HepG2 (cell line): ENCODE measurements around the gene TFF1. TPM values are rescaled to one million over a fixed set of nuclear protein-coding genes. Genes with fewer than 3 reads are reported as not detected.

Experiments used
- ATAC-seq: fragments of 200-7000 bp; cut with Tn5 transposase; 3 replicates; pipeline ENCODE4 v1.9.1; 2020; ENCODE audit warnings: mild to moderate bottlenecking, moderate library complexity
- BruUV-seq: library from RNA; stranded (reverse); fragments of 400-500 nt; replicated peaks from 2 replicates; lab custom pipeline; 2021; lab: Mats Ljungman, UMichigan
- CTCF ChIA-PET: fragments of 300-600 bp; formaldehyde crosslinking; extraction: SDS; loops from one replicate; lab custom pipeline; 2021; ENCODE audit warnings: low total read pairs, inconsistent platforms, low intra/inter-chr PET ratio; lab: Yijun Ruan, JAX
- POLR2A ChIA-PET: fragments of 350-600 bp; sonication (Branson Sonifier 250); formaldehyde crosslinking; loops from one replicate; lab custom pipeline; 2020; ENCODE audit warnings: antibody characterized with exemption, inconsistent platforms; lab: Yijun Ruan, JAX
- DNase-seq: peaks from one replicate; pipeline ENCODE4 v3.0.0-alpha.2; 2015; ENCODE audit warnings: low spot score
- FAIRE-seq: peaks from 3 replicates; lab custom pipeline; 2011; peaks lifted over from hg19 to GRCh38; lab: Jason Lieb, UNC
- H2AFZ ChIP-seq: one replicate; pipeline ENCODE4 v1.6.1; 2011; ENCODE audit warnings: low read length, inconsistent platforms
- H3K27ac ChIP-seq: fragments of 300-600 bp; 3 replicates; pipeline ENCODE4 v1.8.0; 2011; ENCODE audit warnings: mixed run types, mild to moderate bottlenecking, mixed read lengths, low read length, inconsistent platforms; ENCODE audit not compliant: insufficient read depth; ENCODE audit errors: extremely low read length
- H3K27me3 ChIP-seq, 2 experiments: fragments of 200-600 bp in 1 of 2; 2 replicates in 1 of 2; 3 replicates in 1 of 2; pipeline versions ENCODE4 v1.6.0 to v1.8.0; 2011; ENCODE audit warnings: low read length in 2 of 2, mild to moderate bottlenecking in 2 of 2, moderate library complexity in 2 of 2, inconsistent platforms in 1 of 2; ENCODE audit not compliant: insufficient read depth in 2 of 2, control insufficient read depth in 1 of 2
- H3K36me3 ChIP-seq, 2 experiments: fragments of 200-600 bp in 1 of 2; replicated peaks in 1 of 2; 2 replicates in 1 of 2; 3 replicates in 1 of 2; pipeline versions ENCODE4 v1.5.1 to v1.8.0; 2011; ENCODE audit warnings: low read length in 2 of 2, inconsistent platforms in 1 of 2; ENCODE audit not compliant: insufficient read depth in 2 of 2, control insufficient read depth in 1 of 2
- H3K4me1 ChIP-seq: 2 replicates; pipeline ENCODE4 v1.5.1; 2012; ENCODE audit warnings: low read length, inconsistent platforms; ENCODE audit not compliant: insufficient read depth
- H3K4me2 ChIP-seq: 2 replicates; pipeline ENCODE4 v1.6.0; 2011; ENCODE audit warnings: low read depth, low read length, inconsistent platforms
- H3K4me3 ChIP-seq, 3 experiments: fragments of 200-600 bp in 1 of 3; sonication (generic), shearing (Covaris generic) in 1 of 3; replicated peaks in 1 of 3; 2 replicates each; pipeline ENCODE4 v1.5.1; 2011 to 2016; ENCODE audit warnings: low read length in 3 of 3, inconsistent platforms in 2 of 3, low read depth in 2 of 3, mild to moderate bottlenecking in 2 of 3, control low read depth in 1 of 3, mixed read lengths in 1 of 3; ENCODE audit not compliant: insufficient read depth in 1 of 3
- H3K79me2 ChIP-seq: one replicate; pipeline ENCODE4 v1.6.1; 2011; ENCODE audit warnings: low read length, inconsistent platforms; ENCODE audit not compliant: insufficient read depth
- H3K9ac ChIP-seq: 2 replicates; pipeline ENCODE4 v1.6.0; 2011; ENCODE audit warnings: mild to moderate bottlenecking, low read depth, low read length, inconsistent platforms; ENCODE audit not compliant: insufficient read depth
- H3K9me3 ChIP-seq: 2 replicates; pipeline ENCODE4 v1.5.1; 2012; ENCODE audit warnings: mild to moderate bottlenecking, low read length
- H4K20me1 ChIP-seq: 2 replicates; pipeline ENCODE4 v1.6.0; 2011; ENCODE audit warnings: inconsistent platforms, mild to moderate bottlenecking, low read length, moderate library complexity; ENCODE audit not compliant: insufficient read depth
- AGO2 ChIP-seq: fragments of 200-400 bp; formaldehyde crosslinking; optimal IDR thresholded peaks from 2 replicates; pipeline ENCODE3; 2017; ENCODE audit warnings: mild to moderate bottlenecking, low read depth, low read length, moderate library complexity
- BCL3 ChIP-seq: sonication (generic); formaldehyde crosslinking; IDR thresholded peaks from 2 replicates; pipeline ENCODE4 v1.5.1; 2020; ENCODE audit warnings: mild to moderate bottlenecking, missing genetic modification reagents, moderate library complexity
- CCAR2 ChIP-seq: fragments of 200-400 bp; formaldehyde crosslinking; optimal IDR thresholded peaks from 2 replicates; pipeline ENCODE3; 2018; ENCODE audit warnings: low read depth, mild to moderate bottlenecking, low read length, moderate library complexity
- CENPBD1 ChIP-seq: sonication (generic); formaldehyde crosslinking; IDR thresholded peaks from 2 replicates; pipeline ENCODE4 v1.8.0; 2022; ENCODE audit warnings: missing genetic modification reagents, low read depth, mild to moderate bottlenecking, borderline replicate concordance
- IKZF5 ChIP-seq: IDR thresholded peaks from 2 replicates; pipeline ENCODE4 v1.6.1; 2018; ENCODE audit warnings: missing genetic modification reagents, mild to moderate bottlenecking, missing compliant biosample characterization
- KLF9 ChIP-seq: IDR thresholded peaks from 2 replicates; pipeline ENCODE4 v1.6.1; 2016; ENCODE audit warnings: low read depth
- NCOR1 ChIP-seq: fragments of 200-600 bp; sonication (generic); IDR thresholded peaks from 2 replicates; pipeline ENCODE4 v1.7.0; 2017; ENCODE audit warnings: antibody characterized with exemption, low read length, borderline replicate concordance
- NR2F6 ChIP-seq, 2 experiments: IDR thresholded peaks; 2 replicates each; pipeline ENCODE4 v1.6.1; 2016; ENCODE audit warnings: antibody characterized with exemption in 1 of 2, mild to moderate bottlenecking in 1 of 2
- SNAPC5 ChIP-seq: sonication (generic); formaldehyde crosslinking; IDR thresholded peaks from 2 replicates; pipeline ENCODE4 v1.8.1; 2023; ENCODE audit warnings: mild to moderate bottlenecking, missing genetic modification reagents, borderline replicate concordance
- TFAP4 ChIP-seq: sonication (generic); IDR thresholded peaks from 2 replicates; pipeline ENCODE4 v1.6.1; 2016; ENCODE audit warnings: low read depth, borderline replicate concordance
- ZNF275 ChIP-seq: sonication (generic); formaldehyde crosslinking; IDR thresholded peaks from 2 replicates; pipeline ENCODE4 v1.8.0; 2022; ENCODE audit warnings: missing genetic modification reagents, mild to moderate bottlenecking, inconsistent platforms, borderline replicate concordance
- ZNF331 ChIP-seq: sonication (generic); formaldehyde crosslinking; IDR thresholded peaks from 2 replicates; pipeline ENCODE4 v1.4.0; 2020; ENCODE audit warnings: missing genetic modification reagents
- ZNF607 ChIP-seq: sonication (generic); formaldehyde crosslinking; IDR thresholded peaks from 2 replicates; pipeline ENCODE4 v1.5.1; 2020; ENCODE audit warnings: missing genetic modification reagents, mild to moderate bottlenecking, borderline replicate concordance
- ZNF7 ChIP-seq: IDR thresholded peaks from 2 replicates; pipeline ENCODE4 v1.6.1; 2016; ENCODE audit warnings: missing biosample characterization, missing genetic modification reagents
- ZSCAN25 ChIP-seq: sonication (generic); formaldehyde crosslinking; IDR thresholded peaks from 2 replicates; pipeline ENCODE4 v1.8.0; 2022; ENCODE audit warnings: mild to moderate bottlenecking, missing genetic modification reagents
- WGBS: methylation state at CpG from one replicate; pipeline ENCODE4 v1.1.6; 2017; ENCODE audit warnings: low lambda C conversion rate; 5-methylcytosine and 5-hydroxymethylcytosine counted together
- in situ Hi-C: cut with HindIII; loops from 2 replicates; pipeline ENCODE4 v1.10.0; 2017; ENCODE audit warnings: low pct_unique_long_range_greater_than_20kb; ENCODE audit not compliant: extremely low pct_ligation_motif_present
- intact Hi-C: fragments of 100-400 bp; cut with micrococcal nuclease; formaldehyde crosslinking; loops from one replicate; pipeline ENCODE4 v1.10.0; 2022; ENCODE audit not compliant: unreplicated experiment
- polyA plus RNA-seq, 8 experiments: library from polyadenylated mRNA; depleted of rRNA in 3 of 8; stranded (reverse) in 7 of 8; unstranded in 1 of 8; fragments of >200 nt; fragmentation: Illumina TruSeq in 4 of 8; extraction: Trizol in 4 of 8; gene quantifications; 2 replicates each; pipeline versions ENCODE4 v1.2.1 to v1.2.3, GENCODE V29; 2011 to 2016; ENCODE audit warnings: low read depth in 4 of 8, missing spikeins in 1 of 8, mixed read lengths in 1 of 8; ENCODE audit not compliant: insufficient read depth in 1 of 8
- total RNA-seq, 5 experiments: library from RNA; depleted of rRNA; stranded (reverse); fragments of >200 nt; fragmentation: Illumina TruSeq; extraction: Trizol; gene quantifications; 2 replicates each; pipeline ENCODE4 v1.2.3, GENCODE V29; 2016; ENCODE audit warnings: low read depth in 1 of 5

The TFF1 gene
- total and polyA plus RNA-seq, 2 of the 13 experiments (the other 11 are each of a cell fraction or from before 2014, with no cell fraction given), result 0.24 to 19.4 TPM

- no peak overlapping the region for H2AFZ ChIP-seq
- no peak overlapping the region for H3K4me3 ChIP-seq
- no TSS peak for BruUV-seq
- in situ Hi-C loops, result no loop called here
- H3K9ac ChIP-seq, result no peak overlapping the region
- DNase-seq, result no peak
- H3K27ac ChIP-seq, result no peak overlapping the region
- ChIA-PET POLR2A (no interaction called here), CTCF (no interaction called here)
- intact Hi-C loops, result no loop called here
- no peak for FAIRE-seq
- 84% methylated on average over 7 of the region's 25 CpGs for WGBS
- H3K9me3 ChIP-seq, result no peaks in the 10 kb centered on the region
- no peaks in the 10 kb centered on the region for H3K36me3 ChIP-seq
- H3K4me1 ChIP-seq, result no peaks in the 10 kb centered on the region
- H3K4me2 ChIP-seq, result no peak overlapping the region
- no peaks in the 10 kb centered on the region for H4K20me1 ChIP-seq
- H3K79me2 ChIP-seq, result no peaks in the 10 kb centered on the region
- no peak for ATAC-seq
- peaks cover 0 to 1% of the 10 kb centered on the region in 2 experiments; a peak in 1 of 5 replicates for H3K27me3 ChIP-seq
- no peak for TF ChIP-seq ZNF607
- TF ChIP-seq TFAP4, result no peak
- TF ChIP-seq IKZF5 (CRISPR knock-in tag), result no peak
- TF ChIP-seq ZSCAN25, result no peak
- TF ChIP-seq NR2F6 (IDR thresholded peaks at IDR 0.05), result no peak
- no peak for TF ChIP-seq NR2F6 (CRISPR knock-in tag; IDR thresholded peaks at IDR 0.05)
- TF ChIP-seq ZNF275 (CRISPR knock-in tag), result no peak
- no peak for TF ChIP-seq NCOR1
- TF ChIP-seq KLF9 (CRISPR knock-in tag), result no peak
- TF ChIP-seq CENPBD1 (CRISPR knock-in tag), result no peak
- no peak for TF ChIP-seq BCL3 (CRISPR knock-in tag)
- TF ChIP-seq ZNF7, result no peak
- TF ChIP-seq CCAR2, result no peak
- TF ChIP-seq AGO2, result no peak
- TF ChIP-seq SNAPC5 (CRISPR knock-in tag), result no peak
- no peak for TF ChIP-seq ZNF331 (CRISPR knock-in tag)
These were observed 7.0 kb upstream of the TFF1 start for GRCh38 chr21:42373196-42373907.
